Loucy (cell line): ENCODE results near the gene FGD5.

Source experiments
- CTCF ChIP-seq: fragments of 200-600 bp; sonication (generic); conservative IDR thresholded peaks from 2 replicates; pipeline ENCODE4 v1.5.1; 2014; ENCODE audit warnings: mild to moderate bottlenecking, antibody characterized with exemption, low read length
- EZH2phosphoT487 ChIP-seq: fragments of 200-600 bp; IDR thresholded peaks from 2 replicates; pipeline ENCODE4 v1.6.1; 2018; ENCODE audit warnings: antibody characterized with exemption, mild to moderate bottlenecking, moderate library complexity, borderline replicate concordance

- no peak for TF ChIP-seq CTCF
- no peak for TF ChIP-seq EZH2phosphoT487
These were observed 58.2 kb downstream of the FGD5 start for GRCh38 chr3:14876921-14877333.
